Smooth muscle cell of the pulmonary artery (primary cell): Measurements from ENCODE around the gene DLG5. TPM values are rescaled to one million over a fixed set of nuclear protein-coding genes. Genes with fewer than 3 reads are reported as not detected.

Experiments
- total RNA-seq: library from RNA; depleted of rRNA; stranded (reverse); fragments of >200 nt; gene quantifications from 2 replicates; pipeline ENCODE4 v1.2.3, GENCODE V29; 2014

The DLG5 gene
- 47.4 and 59.4 TPM in 2 replicates for total RNA-seq

DNA sequence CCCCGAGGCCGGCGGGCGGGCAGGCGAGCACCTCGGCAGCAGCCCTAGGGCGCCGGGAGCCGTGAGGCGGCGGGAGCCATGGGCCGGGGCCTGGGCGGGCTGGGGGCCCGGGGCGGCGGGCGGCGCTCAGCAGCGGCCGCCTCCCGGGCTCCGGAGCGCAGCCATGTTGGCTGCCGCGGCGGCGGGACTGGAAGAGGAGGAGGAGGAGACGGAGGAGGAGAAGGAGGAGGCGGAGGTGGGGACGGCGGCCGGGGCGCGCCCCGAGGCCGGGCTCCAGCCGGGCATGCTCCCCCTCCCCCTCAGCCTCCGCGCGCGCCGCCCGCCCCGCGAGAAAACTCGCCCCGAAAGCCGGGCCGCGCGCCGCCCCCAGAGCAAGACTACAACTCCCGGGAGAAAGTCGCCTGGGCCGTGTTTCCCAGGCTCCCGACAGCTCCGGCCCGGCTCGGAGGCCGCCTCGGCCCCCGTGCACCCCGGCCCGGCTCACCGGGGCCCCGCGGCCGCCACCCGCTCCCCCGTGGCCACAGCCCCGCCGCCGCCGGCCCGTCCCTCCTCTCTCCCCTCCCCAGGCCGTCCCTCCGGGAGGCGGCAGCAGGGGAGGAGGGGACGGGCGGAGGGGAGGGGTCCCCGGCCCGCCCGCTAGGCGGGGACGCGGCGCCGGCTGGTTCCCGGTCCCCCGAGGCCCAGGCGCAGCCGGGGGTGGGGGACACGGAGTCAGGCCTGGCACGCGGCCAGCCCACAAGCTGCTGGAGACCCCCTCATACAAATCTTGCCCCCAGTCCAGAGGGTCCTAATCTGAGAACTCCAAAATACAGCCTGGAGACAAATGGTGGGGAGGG, at the start of gene DLG5:
TSS of gene DLG5 (minus strand) at position 190 of the 836 bp plus-strand sequence. CDS start 235 bp downstream, outside the sequence.

Other genes starting within 250 kb of the DLG5 start
- 18.2 and 19.8 TPM in 2 replicates for gene POLR3A, start 102.8 kb upstream of the DLG5 start, total RNA-seq
- gene RPS24, start 107.1 kb upstream of the DLG5 start, total RNA-seq: 1,054 and 1,389 TPM in 2 replicates